HAP-1 (cell line): ENCODE data around the gene ZFR2.
A peak's percentile ranks its signal among the peaks of the same experiment; 100 is the strongest.
"Not testable (repeated sequence)": the region's sequence is repeated elsewhere in the genome, so short reads cannot be mapped to it uniquely, and the experiment has no call there.

Experiments used
- DNase-seq, 2 experiments: peaks; one replicate each; pipeline ENCODE4 v3.0.0-alpha.2; 2016 to 2020; ENCODE audit warnings: low spot score in 2 of 2
- H3K27me3 ChIP-seq: fragments of 250-450 bp; sonication (Bioruptor Pico); 2 replicates; pipeline ENCODE4 v1.5.1; 2020; ENCODE audit warnings: low read depth, mild to moderate bottlenecking, moderate library complexity
- H3K36me3 ChIP-seq: fragments of 250-450 bp; sonication (Bioruptor Pico); replicated peaks from 2 replicates; pipeline ENCODE4 v1.5.1; 2020; ENCODE audit warnings: mild to moderate bottlenecking
- H3K4me1 ChIP-seq: fragments of 250-450 bp; sonication (Bioruptor Pico); 2 replicates; pipeline ENCODE4 v1.5.1; 2020; ENCODE audit warnings: mild to moderate bottlenecking
- H3K4me3 ChIP-seq: fragments of 250-450 bp; sonication (Bioruptor Pico); 2 replicates; pipeline ENCODE4 v1.5.1; 2020; ENCODE audit warnings: mild to moderate bottlenecking, moderate library complexity
- H3K9me3 ChIP-seq: fragments of 250-450 bp; sonication (Bioruptor Pico); 2 replicates; pipeline ENCODE4 v1.5.1; 2020; ENCODE audit warnings: mild to moderate bottlenecking, moderate library complexity
- in situ Hi-C: fragments of 300-500 bp; cut with MboI; formaldehyde crosslinking; loops from 3 replicates; pipeline ENCODE4 v1.14.3; 2020; ENCODE audit warnings: low sequenced_read_pairs, inconsistent platforms, mixed read lengths

The ZFR2 gene

GRCh38 chr19:3893509-3894179 lies 24.8 kb upstream of the ZFR2 start:
- in situ Hi-C loops: no loop called here
- Histone ChIP-seq H3K4me1 (no peaks in the 10 kb centered on the region), H3K4me3 (no peak overlapping the region), H3K36me3 (no peaks in the 10 kb centered on the region), H3K27me3 (0 out of 2 replicates have a peak, but pooled peaks cover 4% of the 10 kb centered on the region), H3K9me3 (no peaks in the 10 kb centered on the region; the same call in 1 of the 2 replicates)
- DNase-seq: no peak

GRCh38 chr19:3890591-3890990 lies 21.8 kb upstream of the ZFR2 start:
- no peaks in the 10 kb centered on the region for H3K36me3 ChIP-seq
- in situ Hi-C loops: no loop called here
- H3K9me3 ChIP-seq: no peaks in the 10 kb centered on the region
- no peaks in the 10 kb centered on the region for H3K27me3 ChIP-seq
- H3K4me1 ChIP-seq: no peaks in the 10 kb centered on the region
- no peak for DNase-seq
- no peak overlapping the region for H3K4me3 ChIP-seq

GRCh38 chr19:3882041-3882384 lies 13.2 kb upstream of the ZFR2 start:
- H3K4me3 ChIP-seq: no peak overlapping the region
- DNase-seq: no peak
- peaks cover 16% of the 10 kb centered on the region for H3K27me3 ChIP-seq
- no peaks in the 10 kb centered on the region for H3K9me3 ChIP-seq
- in situ Hi-C loops: no loop called here
- H3K36me3 ChIP-seq: no peaks in the 10 kb centered on the region
- H3K4me1 ChIP-seq: no peaks in the 10 kb centered on the region

- H3K27me3 ChIP-seq: peaks cover 16% of the 10 kb centered on the region
- no peaks in the 10 kb centered on the region for H3K4me1 ChIP-seq
- H3K4me3 ChIP-seq: no peak overlapping the region
- DNase-seq: no peak
- no peaks in the 10 kb centered on the region for H3K36me3 ChIP-seq
- no peaks in the 10 kb centered on the region for H3K9me3 ChIP-seq
- in situ Hi-C loops: no loop called here
These were observed 12.6 kb upstream of the ZFR2 start for GRCh38 chr19:3881272-3882040.

- Histone ChIP-seq H3K9me3 (no peaks in the 10 kb centered on the region), H3K4me1 (no peaks in the 10 kb centered on the region), H3K27me3 (peaks cover 16% of the 10 kb centered on the region), H3K36me3 (no peaks in the 10 kb centered on the region), H3K4me3 (no peak within 1 kb of the TSS)
- DNase-seq: peak; percentile 26 to 53
- in situ Hi-C loops: no loop called here
These were observed 11.8 kb upstream of the ZFR2 start, which contains the start of gene ATCAY for GRCh38 chr19:3880471-3881271. Gene ATCAY, plus strand, starts transcription at chr19:3880685. Its CDS starts 5,083 bp downstream, at chr19:3885768.

GRCh38 chr19:3879656-3880055 lies 10.8 kb upstream of the ZFR2 start:
- H3K36me3 ChIP-seq: no peaks in the 10 kb centered on the region
- no peak overlapping the region for H3K4me3 ChIP-seq
- H3K27me3 ChIP-seq: peaks cover 16% of the 10 kb centered on the region
- no peaks in the 10 kb centered on the region for H3K4me1 ChIP-seq
- in situ Hi-C loops: no loop called here
- no peaks in the 10 kb centered on the region for H3K9me3 ChIP-seq
- no peak for DNase-seq

- not testable (repeated sequence) for H3K27me3 ChIP-seq
These were observed 5.9 kb upstream of the ZFR2 start for GRCh38 chr19:3874695-3875094.

GRCh38 chr19:3873151-3873550 lies 4.3 kb upstream of the ZFR2 start:
- peaks cover 3% of the 10 kb centered on the region; the same call in 1 of the 2 replicates for H3K9me3 ChIP-seq
- in situ Hi-C loops: no loop called here
- no peaks in the 10 kb centered on the region for H3K36me3 ChIP-seq
- peaks cover 1% of the 10 kb centered on the region; the same call in 1 of the 2 replicates for H3K27me3 ChIP-seq
- no peak overlapping the region for H3K4me3 ChIP-seq
- no peak for DNase-seq
- no peaks in the 10 kb centered on the region for H3K4me1 ChIP-seq

More at GRCh38 chr19:3874695-3875094, 5.9 kb upstream of the ZFR2 start:
- in situ Hi-C loops, H3K9me3 ChIP-seq, H3K4me3 ChIP-seq, H3K4me1 ChIP-seq, H3K36me3 ChIP-seq, DNase-seq: not testable (repeated sequence)

- H3K4me1 ChIP-seq: no peaks in the 10 kb centered on the region
- no peak overlapping the region for H3K4me3 ChIP-seq
- H3K27me3 ChIP-seq: peaks cover 8% of the 10 kb centered on the region; the same call in 1 of the 2 replicates
- in situ Hi-C loops: no loop called here
- no peaks in the 10 kb centered on the region for H3K36me3 ChIP-seq
- peaks cover 3% of the 10 kb centered on the region; the same call in 1 of the 2 replicates for H3K9me3 ChIP-seq
- no peak for DNase-seq
These were observed 668 bp downstream of the ZFR2 start for GRCh38 chr19:3867971-3868769.

GRCh38 chr19:3866910-3867638 lies 1.8 kb downstream of the ZFR2 start:
- H3K9me3 ChIP-seq: peaks cover 3% of the 10 kb centered on the region; the same call in 1 of the 2 replicates
- in situ Hi-C loops: no loop called here

GRCh38 chr19:3863648-3864047 lies 5.2 kb downstream of the ZFR2 start:
- Histone ChIP-seq H3K36me3 (no peaks in the 10 kb centered on the region), H3K4me1 (no peaks in the 10 kb centered on the region), H3K9me3 (no peaks in the 10 kb centered on the region), H3K27me3 (peaks cover 8% of the 10 kb centered on the region; the same call in 1 of the 2 replicates), H3K4me3 (no peak overlapping the region)
- no peak for DNase-seq
- in situ Hi-C loops: no loop called here

More at GRCh38 chr19:3866910-3867638, 1.8 kb downstream of the ZFR2 start:
- Histone ChIP-seq H3K27me3 (peaks cover 8% of the 10 kb centered on the region; the same call in 1 of the 2 replicates), H3K4me1 (no peaks in the 10 kb centered on the region), H3K4me3 (no peak overlapping the region), H3K36me3 (no peaks in the 10 kb centered on the region)
- DNase-seq: no peak

- Histone ChIP-seq H3K9me3 (no peaks in the 10 kb centered on the region), H3K36me3 (no peaks in the 10 kb centered on the region), H3K27me3 (peaks cover 5% of the 10 kb centered on the region; the same call in 1 of the 2 replicates), H3K4me1 (no peaks in the 10 kb centered on the region), H3K4me3 (no peak overlapping the region)
- DNase-seq: no peak
- in situ Hi-C loops: no loop called here
These were observed 5.9 kb downstream of the ZFR2 start for GRCh38 chr19:3862826-3863500.
